ENCODE data around the gene APRT. TPM values are rescaled to one million over a fixed set of nuclear protein-coding genes. Genes with fewer than 3 reads are reported as not detected.

The APRT gene
- 61.8 and 78.5 TPM in 2 replicates for total RNA-seq

GRCh38 chr16:88811769-88812512, at the start of gene APRT:
Gene APRT (minus strand): TSS chr16:88811928. CDS start chr16:88811899, 29 bp downstream.

GRCh38 chr16:88856828-88857727, 45.4 kb upstream of the APRT start, which contains the start of the genes GALNS and TRAPPC2L:
Gene GALNS (minus strand): TSS chr16:88856947. CDS start chr16:88856877, 70 bp downstream.
Gene TRAPPC2L (plus strand): TSS chr16:88857127. CDS start chr16:88857151, 24 bp downstream.

GRCh38 chr16:88803264-88803987, 8.3 kb downstream of the APRT start, which contains the start of gene CDT1:
Gene CDT1 (plus strand): TSS chr16:88803789. CDS start chr16:88803832, 43 bp downstream.

GRCh38 chr16:88785106-88785924, 26.4 kb downstream of the APRT start, which contains the start of gene PIEZO1:
Gene PIEZO1 (minus strand): TSS chr16:88785220. CDS start chr16:88784964, 256 bp downstream.

Other genes with a start within 250 kb of the APRT start
- gene ZC3H18, start 241.5 kb downstream of the APRT start, total RNA-seq = 8.0 and 9.8 TPM in 2 replicates
- gene IL17C, start 173.4 kb downstream of the APRT start, total RNA-seq = not detected in 2 replicates
- gene CYBA, start 160.9 kb downstream of the APRT start, total RNA-seq = 311 and 407 TPM in 2 replicates
- 117 and 128 TPM in 2 replicates for gene MVD, start 148.8 kb downstream of the APRT start, total RNA-seq
- gene SNAI3, start 125.4 kb downstream of the APRT start, total RNA-seq = under 0.01 TPM in 1 of 2 replicates, not detected in the other
- 11.0 and 14.8 TPM in 2 replicates for gene RNF166, start 105.5 kb downstream of the APRT start, total RNA-seq
- gene CTU2, start 105.4 kb downstream of the APRT start, total RNA-seq = 14.6 and 21.0 TPM in 2 replicates
- 117 and 159 TPM in 2 replicates for gene PIEZO1, start 26.7 kb downstream of the APRT start, total RNA-seq
- gene CDT1, start 8.1 kb downstream of the APRT start, total RNA-seq = 1.2 and 1.6 TPM in 2 replicates
- gene GALNS, start 45.0 kb upstream of the APRT start, total RNA-seq = 18.5 and 25.1 TPM in 2 replicates
- 55.5 and 83.8 TPM in 2 replicates for gene TRAPPC2L, start 45.2 kb upstream of the APRT start, total RNA-seq
- gene PABPN1L, start 54.7 kb upstream of the APRT start, total RNA-seq = not detected in 2 replicates
- not detected in 2 replicates for gene CBFA2T3, start 165.3 kb upstream of the APRT start, total RNA-seq